T follicular helper cell (primary cell): Measurements from ENCODE around the gene ZNF394.
A peak's percentile ranks its signal among the peaks of the same experiment; 100 is the strongest.
"Not testable (repeated sequence)": the region's sequence is repeated elsewhere in the genome, so short reads cannot be mapped to it uniquely, and the experiment has no call there.

Source experiments
- DNase-seq: peaks from one replicate; pipeline ENCODE4 v3.0.0-alpha.2; 2020; ENCODE audit warnings: low read depth
- total RNA-seq, 2 experiments: gene quantifications; one replicate each; lab custom pipeline; 2026; lab: John Stamatoyannopoulos, UW

Gene ZNF394
- 50.2 to 109 reads per million in 2 experiments for total RNA-seq

DNA sequence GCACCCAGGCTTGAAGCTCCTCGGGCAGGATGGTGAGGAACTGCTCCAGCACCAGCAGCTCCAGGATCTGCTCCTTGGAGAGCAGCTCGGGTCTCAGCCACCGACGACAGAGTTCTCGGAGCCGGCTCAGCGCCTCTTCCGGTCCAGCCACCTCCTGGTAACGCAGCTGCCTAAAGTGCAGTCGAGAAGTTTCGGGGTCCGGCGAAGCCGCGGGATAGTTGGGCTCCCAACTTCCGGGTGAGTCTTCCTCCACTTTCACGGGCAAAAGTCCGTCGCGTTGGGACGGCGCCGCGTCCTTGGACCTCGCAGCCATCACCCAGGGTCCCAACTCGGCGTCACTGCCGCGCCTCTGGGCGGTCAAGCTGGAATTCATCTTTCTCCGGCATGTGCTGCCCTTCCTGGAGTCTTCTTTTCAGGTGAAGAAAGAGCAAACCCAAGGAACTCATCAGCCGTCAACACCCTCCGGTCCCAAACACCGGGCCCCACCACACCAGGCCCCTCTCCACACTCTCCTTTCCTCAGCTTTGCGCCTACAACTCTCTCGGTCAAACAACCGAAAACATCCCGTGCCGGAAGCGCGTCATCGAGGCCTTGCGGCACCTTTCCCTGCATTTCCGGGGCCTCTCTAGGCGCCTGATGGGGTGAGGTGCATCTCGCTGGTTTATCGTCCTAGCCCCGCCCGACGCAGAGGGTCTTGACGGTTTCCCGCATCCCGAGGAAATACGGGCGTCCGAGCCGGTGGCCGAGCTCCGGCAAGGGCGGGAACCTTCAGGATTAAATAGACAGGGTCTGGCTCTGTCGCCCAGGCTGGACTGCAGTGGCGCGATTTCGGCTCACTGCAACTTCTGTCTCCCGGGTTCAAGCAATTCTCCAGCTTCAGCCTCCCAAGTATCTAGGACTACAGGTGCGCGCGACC lies at the start of gene ZNF394:
ZNF394 (minus strand) TSS at position 561 of the 916 bp plus-strand sequence; CDS start at position 373, 188 bp downstream.
- peak; percentile 83 for DNase-seq

- not testable (repeated sequence) for DNase-seq
Observed at GRCh38 chr7:99549545-99549944, 49.5 kb upstream of the ZNF394 start.

DNA sequence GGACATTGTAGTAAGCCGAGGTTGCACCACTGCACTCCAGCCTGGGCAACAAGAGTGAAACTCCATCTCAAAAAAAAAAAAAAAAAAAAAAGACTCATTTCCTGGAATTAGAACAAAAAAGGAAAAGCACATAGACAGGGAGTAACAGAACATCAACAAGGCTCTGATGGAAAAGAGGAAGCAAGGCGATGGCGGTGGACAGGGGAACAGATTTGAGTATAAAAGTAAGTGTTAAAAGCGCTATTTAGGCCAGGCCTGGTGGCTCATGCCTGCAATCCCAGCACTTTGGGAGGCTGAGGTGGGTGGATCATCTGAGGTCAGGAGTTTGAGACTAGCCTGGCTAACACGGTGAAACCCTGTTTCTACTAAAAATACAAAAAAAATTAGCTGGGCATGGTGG lies 45.2 kb upstream of the ZNF394 start:
- not testable (repeated sequence) for DNase-seq

GRCh38 chr7:99543916-99544315 lies 43.8 kb upstream of the ZNF394 start:
- DNase-seq: no peak

DNA sequence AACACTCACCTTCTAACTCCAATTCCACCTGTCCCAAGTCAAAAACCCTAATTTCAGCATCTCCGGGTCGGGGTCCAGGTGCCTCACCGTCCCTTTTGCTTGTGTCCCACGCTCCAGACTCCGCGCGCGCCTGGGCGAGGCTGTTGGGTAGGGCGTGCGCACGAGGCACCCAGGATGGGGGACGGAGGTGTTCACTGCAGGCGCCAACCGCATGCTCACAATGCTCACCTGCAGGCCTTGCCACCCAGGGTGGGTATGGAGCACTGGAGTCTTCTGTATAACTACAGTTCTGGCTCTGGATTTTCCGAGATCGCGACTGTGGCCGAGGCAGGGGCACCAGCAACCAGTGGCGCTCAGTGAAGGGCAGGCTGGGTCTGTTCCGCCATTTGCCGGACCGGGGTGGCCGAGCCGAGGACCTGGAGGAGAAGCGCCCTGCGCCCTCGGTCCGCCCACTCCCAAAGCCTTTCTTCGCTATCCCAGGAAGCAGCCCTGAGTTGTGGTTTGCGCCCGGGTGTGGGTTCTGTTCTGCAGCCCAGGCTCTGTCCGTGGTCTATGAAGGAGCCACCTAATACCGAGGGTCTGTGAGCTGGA lies 43.1 kb upstream of the ZNF394 start:
- DNase-seq: no peak

GRCh38 chr7:99541212-99541611 lies 41.1 kb upstream of the ZNF394 start:
- no peak for DNase-seq

DNA sequence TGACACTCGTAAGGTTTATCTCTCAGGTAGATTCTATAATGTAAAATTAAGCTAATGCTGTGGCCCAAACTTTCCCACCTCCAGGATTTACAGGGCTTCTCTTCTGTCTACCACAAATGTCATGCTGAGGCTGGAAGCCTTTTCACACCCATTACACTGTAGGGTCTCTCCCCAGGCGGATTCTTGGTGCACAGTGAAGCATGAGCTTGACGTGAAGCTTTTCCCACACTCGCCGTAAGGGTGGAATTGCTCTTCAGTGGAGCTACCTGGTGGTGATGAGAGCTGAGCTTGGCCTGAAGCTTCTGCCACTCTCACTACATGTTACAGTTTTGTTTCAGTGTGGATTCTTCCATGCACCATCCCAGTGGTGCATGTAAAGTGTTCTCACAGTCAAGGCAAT lies 40.5 kb upstream of the ZNF394 start:
- no peak for DNase-seq

GRCh38 chr7:99539213-99539811 lies 39.2 kb upstream of the ZNF394 start:
- DNase-seq: no peak

GRCh38 chr7:99535667-99536066 lies 35.6 kb upstream of the ZNF394 start:
- no peak for DNase-seq

DNA sequence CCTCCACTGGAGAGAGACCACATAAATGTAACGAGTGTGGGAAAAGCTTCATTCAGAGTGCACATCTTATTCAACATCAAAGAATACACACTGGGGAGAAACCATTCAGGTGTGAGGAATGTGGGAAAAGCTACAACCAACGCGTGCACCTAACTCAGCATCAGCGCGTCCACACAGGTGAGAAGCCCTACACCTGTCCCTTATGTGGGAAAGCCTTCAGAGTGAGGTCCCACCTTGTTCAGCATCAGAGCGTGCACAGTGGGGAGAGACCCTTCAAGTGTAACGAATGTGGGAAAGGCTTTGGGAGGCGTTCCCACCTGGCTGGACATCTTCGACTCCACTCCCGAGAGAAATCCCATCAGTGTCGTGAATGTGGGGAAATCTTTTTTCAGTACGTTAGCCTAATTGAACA lies 31.3 kb upstream of the ZNF394 start:
- no peak for DNase-seq

DNA sequence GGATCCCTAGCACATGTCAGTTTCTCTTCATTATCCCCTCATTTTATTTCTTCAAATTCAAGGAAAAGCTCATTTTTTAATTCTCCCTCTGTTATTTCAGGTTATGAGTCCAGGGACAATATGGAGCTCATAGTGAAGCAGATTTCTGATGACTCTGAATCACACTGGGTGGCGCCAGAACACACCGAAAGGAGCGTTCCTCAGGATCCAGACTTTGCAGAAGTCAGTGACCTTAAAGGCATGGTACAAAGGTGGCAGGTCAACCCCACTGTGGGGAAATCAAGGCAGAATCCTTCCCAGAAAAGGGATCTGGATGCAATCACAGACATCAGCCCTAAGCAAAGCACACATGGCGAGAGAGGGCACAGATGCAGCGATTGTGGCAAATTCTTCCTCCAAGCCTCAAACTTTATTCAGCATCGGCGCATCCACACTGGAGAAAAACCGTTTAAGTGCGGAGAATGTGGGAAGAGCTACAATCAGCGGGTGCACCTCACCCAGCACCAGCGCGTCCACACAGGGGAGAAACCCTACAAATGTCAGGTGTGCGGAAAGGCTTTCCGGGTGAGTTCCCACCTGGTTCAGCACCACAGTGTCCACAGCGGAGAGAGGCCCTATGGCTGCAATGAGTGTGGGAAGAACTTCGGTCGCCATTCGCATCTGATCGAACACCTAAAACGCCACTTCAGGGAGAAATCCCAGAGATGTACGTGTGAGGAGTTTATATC lies 25.8 kb upstream of the ZNF394 start:
- no peak for DNase-seq

DNA sequence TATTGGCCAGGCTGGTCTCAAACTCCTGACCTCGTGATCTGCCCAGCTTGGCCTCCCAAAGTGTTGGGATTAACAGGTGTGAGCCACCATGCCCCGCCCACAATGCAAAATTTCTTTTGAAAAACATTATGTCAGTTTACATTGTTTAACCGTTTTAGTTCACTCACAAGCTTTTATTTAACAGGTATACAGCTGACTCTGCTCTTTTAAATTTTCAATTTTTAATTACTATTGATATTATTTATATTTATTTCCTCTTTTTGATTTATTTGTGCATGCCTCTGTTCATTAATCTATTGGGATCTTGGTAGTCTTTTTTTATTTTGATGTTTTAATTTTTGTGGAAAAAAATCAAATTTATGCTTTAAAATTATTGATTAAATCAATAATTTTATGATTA lies 21.3 kb upstream of the ZNF394 start:
- no peak for DNase-seq

DNA sequence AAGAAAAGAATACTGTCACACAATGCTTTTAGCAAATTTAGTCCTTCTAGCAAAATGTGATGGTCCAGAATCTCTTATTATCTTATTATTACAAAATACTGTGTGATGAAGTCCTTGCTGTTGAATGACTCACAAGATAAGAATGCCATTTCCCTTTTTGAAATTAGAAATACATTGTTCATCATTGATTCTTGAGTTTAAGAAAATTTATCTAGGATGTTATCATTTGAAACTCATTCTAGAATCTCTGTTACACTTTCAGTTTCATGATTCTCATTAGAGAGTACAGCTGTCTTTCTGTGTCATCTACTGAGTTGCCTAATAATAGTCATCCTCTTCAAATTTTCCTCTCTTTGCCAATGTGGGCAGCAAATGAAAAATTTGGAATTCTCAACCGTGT lies 14.0 kb upstream of the ZNF394 start:
- no peak for DNase-seq

- DNase-seq: no peak
Observed at GRCh38 chr7:99505324-99505662, 5.2 kb upstream of the ZNF394 start.

GRCh38 chr7:99504603-99505323 lies 4.7 kb upstream of the ZNF394 start, which contains the start of gene ZKSCAN5:
Gene ZKSCAN5 (plus strand): TSS chr7:99504662. CDS start chr7:99506045, 1,383 bp downstream.
- DNase-seq: peak; percentile 96

GRCh38 chr7:99504281-99504602 lies 4.2 kb upstream of the ZNF394 start:
- DNase-seq: no peak

- not testable (repeated sequence) for DNase-seq
Observed at GRCh38 chr7:99501236-99501635, 1.2 kb upstream of the ZNF394 start.

DNA sequence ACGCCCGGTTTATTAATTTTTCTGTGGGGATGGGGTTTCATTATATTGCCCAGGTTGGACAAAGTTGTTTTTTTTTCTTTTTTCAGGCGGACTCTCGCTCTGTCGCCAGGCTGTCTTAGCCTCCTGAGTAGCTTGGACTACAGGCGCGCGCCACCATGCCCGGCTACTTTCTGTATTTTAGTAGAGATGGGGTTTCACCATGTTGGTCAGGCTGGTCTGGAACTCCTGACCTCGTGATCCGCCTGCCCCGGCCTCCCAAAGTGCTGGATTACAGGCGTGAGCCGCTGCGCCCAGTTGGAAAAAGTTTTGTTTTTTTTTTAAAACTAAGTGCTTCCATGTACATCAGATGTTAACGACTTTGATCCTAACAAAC lies 542 bp upstream of the ZNF394 start:
- DNase-seq: no peak

DNA sequence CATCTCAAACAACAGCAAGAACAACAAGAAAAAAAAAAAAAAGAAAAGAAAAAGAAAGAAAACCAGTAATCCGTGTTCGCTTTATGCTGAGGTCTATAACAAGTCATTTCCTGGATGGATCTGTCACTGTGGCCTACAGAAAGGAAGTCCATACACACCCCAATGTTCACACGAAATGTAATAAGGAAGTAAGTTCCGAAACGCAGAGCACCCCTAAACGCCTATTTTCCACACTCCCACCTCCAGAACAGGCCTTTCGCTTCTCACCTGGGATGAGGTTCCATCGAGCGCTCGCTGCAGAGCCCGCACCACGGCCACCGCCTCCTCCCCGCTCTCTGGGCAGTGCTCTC lies 735 bp downstream of the ZNF394 start:
- no peak for DNase-seq

- no peak for DNase-seq
Observed at GRCh38 chr7:99498546-99498944, 1.5 kb downstream of the ZNF394 start.

- no peak for DNase-seq
Observed at GRCh38 chr7:99497766-99498545, 2.1 kb downstream of the ZNF394 start.
